GM23338 (cell line): ENCODE results near the gene LYST. TPM values are rescaled to one million over a fixed set of nuclear protein-coding genes. Genes with fewer than 3 reads are reported as not detected.

Experiments used
- ATAC-seq: fragments of 200-7000 bp; cut with Tn5 transposase; 3 replicates; pipeline ENCODE4 v1.9.1; 2020
- DNase-seq: peaks from one replicate; pipeline ENCODE4 v3.0.0-alpha.2; 2015; ENCODE audit warnings: low spot score
- H2AFZ ChIP-seq: fragments of 200-600 bp; sonication (generic); 2 replicates; pipeline ENCODE4 v1.8.0; 2016; ENCODE audit warnings: antibody characterized with exemption, mild to moderate bottlenecking, moderate library complexity
- H3F3A ChIP-seq: fragments of 200-600 bp; sonication (generic); replicated peaks from 2 replicates; pipeline ENCODE4 v1.8.0; 2017; ENCODE audit warnings: antibody characterized with exemption, mixed run types, low read depth
- H3K27ac ChIP-seq: fragments of 200-600 bp; sonication (generic); 2 replicates; pipeline ENCODE4 v1.6.1; 2016; ENCODE audit warnings: low read depth
- H3K27me3 ChIP-seq: fragments of 200-600 bp; sonication (generic); 2 replicates; pipeline ENCODE4 v1.8.0; 2016; ENCODE audit warnings: mild to moderate bottlenecking, mixed run types, moderate library complexity; ENCODE audit not compliant: insufficient read depth
- H3K36me3 ChIP-seq: fragments of 200-600 bp; sonication (generic); 2 replicates; pipeline ENCODE4 v1.8.0; 2016; ENCODE audit warnings: mild to moderate bottlenecking; ENCODE audit not compliant: insufficient read depth
- H3K4me1 ChIP-seq: fragments of 200-600 bp; sonication (generic); 2 replicates; pipeline ENCODE4 v1.8.0; 2016; ENCODE audit warnings: mild to moderate bottlenecking, moderate library complexity; ENCODE audit not compliant: insufficient read depth
- H3K4me2 ChIP-seq: fragments of 200-600 bp; sonication (generic); 2 replicates; pipeline ENCODE4 v1.7.1; 2017; ENCODE audit warnings: mixed run types
- H3K4me3 ChIP-seq: fragments of 200-600 bp; sonication (generic); 2 replicates; pipeline ENCODE4 v1.6.1; 2016; ENCODE audit warnings: mixed run types
- H3K79me2 ChIP-seq: fragments of 200-600 bp; sonication (generic); replicated peaks from 2 replicates; pipeline ENCODE4 v1.8.0; 2017; ENCODE audit warnings: mild to moderate bottlenecking; ENCODE audit not compliant: insufficient read depth
- H3K9me2 ChIP-seq: fragments of 200-600 bp; sonication (generic); 2 replicates; pipeline ENCODE4 v1.8.0; 2017; ENCODE audit not compliant: insufficient read depth
- H4K20me1 ChIP-seq: fragments of 200-600 bp; sonication (generic); replicated peaks from 2 replicates; pipeline ENCODE4 v1.8.0; 2017; ENCODE audit warnings: mild to moderate bottlenecking; ENCODE audit not compliant: insufficient read depth
- H3K27ac Mint-ChIP-seq: 2 replicates; pipeline ENCODE4 v1.8.0; 2020; ENCODE audit warnings: inconsistent platforms, mild to moderate bottlenecking, moderate library complexity, mixed read lengths
- H3K27me3 Mint-ChIP-seq: 3 replicates; pipeline ENCODE4 v1.8.0; 2022; ENCODE audit warnings: low read depth, mild to moderate bottlenecking, moderate library complexity, mixed read lengths, inconsistent platforms; ENCODE audit not compliant: insufficient read depth, poor library complexity
- H3K36me3 Mint-ChIP-seq: 3 replicates; pipeline ENCODE4 v1.8.0; 2021; ENCODE audit warnings: low read depth, mild to moderate bottlenecking, inconsistent platforms, moderate library complexity, mixed read lengths
- H3K4me1 Mint-ChIP-seq: 3 replicates; pipeline ENCODE4 v1.8.0; 2020; ENCODE audit warnings: mild to moderate bottlenecking, inconsistent platforms, mixed read lengths
- H3K4me3 Mint-ChIP-seq: 3 replicates; pipeline ENCODE4 v1.8.0; 2021; ENCODE audit warnings: moderate library complexity, mild to moderate bottlenecking, inconsistent platforms, mixed read lengths
- H3K9me3 Mint-ChIP-seq: 3 replicates; pipeline ENCODE4 v1.8.0; 2020; ENCODE audit warnings: moderate library complexity, mild to moderate bottlenecking, inconsistent platforms, mixed read lengths
- CREB1 ChIP-seq: fragments of 250-450 bp; sonication (Bioruptor Pico); IDR thresholded peaks from 2 replicates; pipeline ENCODE4 v1.5.0; 2020; ENCODE audit warnings: low read depth, mild to moderate bottlenecking, moderate library complexity
- EZH2 ChIP-seq: fragments of 200-600 bp; sonication (generic); IDR thresholded peaks from one replicate; pipeline ENCODE4 v1.8.0; 2017; ENCODE audit warnings: antibody characterized with exemption, mild to moderate bottlenecking, low read depth; ENCODE audit not compliant: unreplicated experiment
- EZH2phosphoT487 ChIP-seq: fragments of 200-600 bp; sonication (generic); IDR thresholded peaks from one replicate; pipeline ENCODE4 v1.8.1; 2018; ENCODE audit warnings: antibody characterized with exemption; ENCODE audit not compliant: unreplicated experiment
- NANOG ChIP-seq: IDR thresholded peaks from 2 replicates; pipeline ENCODE4 v1.6.1; 2016; ENCODE audit warnings: antibody characterized with exemption, borderline replicate concordance
- STAT1 ChIP-seq: IDR thresholded peaks from one replicate; pipeline ENCODE4 v1.6.1; 2016; ENCODE audit warnings: antibody characterized with exemption; ENCODE audit not compliant: unreplicated experiment
- ZNF114 ChIP-seq: fragments of 250-450 bp; sonication (Bioruptor Pico); IDR thresholded peaks from 2 replicates; pipeline ENCODE4 v1.5.0; 2020; ENCODE audit warnings: mild to moderate bottlenecking, moderate library complexity
- ZNF331 ChIP-seq: fragments of 250-450 bp; sonication (Bioruptor Pico); IDR thresholded peaks from 2 replicates; pipeline ENCODE4 v1.5.0; 2020; ENCODE audit warnings: low read depth, mild to moderate bottlenecking, moderate library complexity
- polyA plus RNA-seq: library from polyadenylated mRNA; unstranded; fragments of >200 nt; fragmentation: Nextera tagmentation; extraction: Ambion mirVana; gene quantifications from 2 replicates; pipeline ENCODE4 v1.2.1, GENCODE V29; 2016
- total RNA-seq: library from RNA; depleted of rRNA; stranded (reverse); fragments of >200 nt; shearing (Covaris generic); gene quantifications from 2 replicates; pipeline ENCODE4 v1.2.3, GENCODE V29; 2014
- TF ChIP-seq, protein P1 (sequence below): fragments of 250-450 bp; sonication (Bioruptor Pico); IDR thresholded peaks from 2 replicates; pipeline ENCODE4 v1.5.0; 2020; ENCODE audit warnings: mild to moderate bottlenecking, moderate library complexity
- TF ChIP-seq, protein P2 (sequence below): IDR thresholded peaks from one replicate; pipeline ENCODE4 v1.6.1; 2018; ENCODE audit warnings: antibody characterized with exemption; ENCODE audit not compliant: unreplicated experiment

The LYST gene
- total and polyA plus RNA-seq, 2 experiments from 2014 or later, result 0.21 to 1.0 TPM

DNA sequence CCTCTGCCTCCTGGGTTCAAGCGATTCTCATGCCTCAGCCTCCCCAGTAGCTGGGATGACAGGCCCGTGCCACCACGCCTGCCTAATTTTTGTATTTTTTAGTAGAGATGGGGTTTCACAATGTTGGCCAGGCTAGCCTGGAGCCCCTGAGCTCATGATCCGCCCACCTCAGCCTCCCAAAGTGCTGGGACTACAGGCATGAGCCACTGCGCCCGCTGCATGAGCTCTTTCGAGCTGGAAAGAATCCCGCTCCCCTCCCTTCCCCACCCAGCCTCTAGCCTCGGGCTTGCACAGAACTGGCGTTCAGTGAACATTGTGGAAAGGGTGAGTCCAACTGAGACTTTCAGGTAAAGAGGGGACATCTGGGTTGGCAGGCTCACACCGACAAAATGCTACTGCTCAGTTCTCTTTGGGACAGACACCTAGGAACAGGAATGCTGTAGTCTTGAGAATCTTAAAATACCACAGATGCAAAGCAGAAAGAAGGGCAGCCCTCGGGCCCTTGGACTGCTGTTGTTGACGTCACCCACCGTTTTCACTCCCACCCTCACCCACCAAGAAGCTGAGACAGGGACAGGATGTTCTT, 207.4 kb downstream of the LYST start:
- no peaks in the 10 kb centered on the region; the same call in 1 of the 2 replicates for H3F3A ChIP-seq
- Mint-ChIP-seq H3K27me3 (peaks cover 2% of the 10 kb centered on the region), H3K4me3 (no peak overlapping the region), H3K9me3 (no peaks in the 10 kb centered on the region), H3K27ac (no peak overlapping the region), H3K36me3 (no peaks in the 10 kb centered on the region), H3K4me1 (peaks cover 34% of the 10 kb centered on the region)
- DNase-seq (no peak), ATAC-seq (no peak)
- H3K4me2 ChIP-seq, result no peak overlapping the region
- no peaks in the 10 kb centered on the region for H3K79me2 ChIP-seq
- no peaks in the 10 kb centered on the region for H4K20me1 ChIP-seq
- H2AFZ ChIP-seq, result no peak overlapping the region
- H3K4me1 ChIP-seq, result peaks cover 39% of the 10 kb centered on the region
- H3K4me3 ChIP-seq, result no peak overlapping the region
- TF ChIP-seq STAT1, result no peak
- H3K9me2 ChIP-seq, result no peaks in the 10 kb centered on the region
- H3K27me3 ChIP-seq, result no peaks in the 10 kb centered on the region
- no peaks in the 10 kb centered on the region for H3K36me3 ChIP-seq
- no peak overlapping the region for H3K27ac ChIP-seq

DNA sequence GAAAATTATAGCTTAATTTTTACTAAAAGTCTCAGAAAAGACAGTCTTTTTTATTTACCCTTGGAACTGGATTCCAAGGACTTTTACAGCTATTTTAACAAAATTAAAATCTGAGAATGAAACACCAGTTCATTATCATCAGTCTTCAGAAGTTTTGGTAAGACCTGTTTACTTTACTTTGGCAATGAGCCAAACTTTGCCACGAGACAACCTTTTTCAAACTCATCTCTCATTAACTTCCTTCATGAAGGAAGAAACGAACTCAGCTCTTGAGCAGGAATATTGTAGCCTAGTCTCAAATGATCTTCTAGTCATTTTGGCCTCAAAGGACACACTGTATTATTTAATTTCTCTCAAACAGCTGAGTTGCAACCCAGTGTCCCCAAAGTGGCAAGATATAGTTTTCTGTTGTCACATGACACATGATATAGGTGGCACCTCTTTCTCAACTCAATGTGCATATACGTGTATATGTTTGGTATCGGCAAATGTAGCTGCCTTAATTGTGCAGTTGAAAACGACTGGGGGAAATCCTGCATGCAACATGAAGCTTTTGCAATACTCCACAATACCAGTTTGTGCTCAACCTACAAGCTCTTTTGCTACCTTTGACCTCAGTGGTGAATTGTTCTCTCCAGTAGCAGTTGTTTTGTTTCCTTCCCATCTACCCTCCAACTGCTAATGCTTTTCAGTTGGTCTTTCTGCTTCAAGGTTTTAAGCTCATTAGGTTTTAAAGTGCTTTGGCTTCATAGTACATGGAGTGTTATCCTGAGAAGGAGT, 208.8 kb downstream of the LYST start:
- Histone ChIP-seq H3K4me1 (peaks cover 28% of the 10 kb centered on the region), H3K9me2 (no peaks in the 10 kb centered on the region), H3K27me3 (peaks cover under 1% of the 10 kb centered on the region; the same call in 1 of the 2 replicates), H4K20me1 (no peaks in the 10 kb centered on the region), H2AFZ (no peak overlapping the region), H3K36me3 (no peaks in the 10 kb centered on the region), H3K4me3 (no peak overlapping the region), H3K27ac (no peak overlapping the region), H3F3A (no peaks in the 10 kb centered on the region; the same call in 1 of the 2 replicates), H3K79me2 (no peaks in the 10 kb centered on the region), H3K4me2 (no peak overlapping the region)
- H3K36me3 Mint-ChIP-seq, result no peaks in the 10 kb centered on the region
- peaks cover 27% of the 10 kb centered on the region for H3K4me1 Mint-ChIP-seq
- no peak overlapping the region for H3K4me3 Mint-ChIP-seq
- H3K9me3 Mint-ChIP-seq, result no peaks in the 10 kb centered on the region
- DNase-seq (no peak), ATAC-seq (no peak)
- H3K27ac Mint-ChIP-seq, result no peak overlapping the region
- peaks cover 4% of the 10 kb centered on the region for H3K27me3 Mint-ChIP-seq
- TF ChIP-seq EZH2 (no peak), CREB1 (CRISPR knock-in tag) (no peak), STAT1 (no peak), ZNF114 (CRISPR knock-in tag) (no peak), ZNF331 (no peak), NANOG (no peak), EZH2phosphoT487 (no peak)
- TF ChIP-seq, protein P1, sequence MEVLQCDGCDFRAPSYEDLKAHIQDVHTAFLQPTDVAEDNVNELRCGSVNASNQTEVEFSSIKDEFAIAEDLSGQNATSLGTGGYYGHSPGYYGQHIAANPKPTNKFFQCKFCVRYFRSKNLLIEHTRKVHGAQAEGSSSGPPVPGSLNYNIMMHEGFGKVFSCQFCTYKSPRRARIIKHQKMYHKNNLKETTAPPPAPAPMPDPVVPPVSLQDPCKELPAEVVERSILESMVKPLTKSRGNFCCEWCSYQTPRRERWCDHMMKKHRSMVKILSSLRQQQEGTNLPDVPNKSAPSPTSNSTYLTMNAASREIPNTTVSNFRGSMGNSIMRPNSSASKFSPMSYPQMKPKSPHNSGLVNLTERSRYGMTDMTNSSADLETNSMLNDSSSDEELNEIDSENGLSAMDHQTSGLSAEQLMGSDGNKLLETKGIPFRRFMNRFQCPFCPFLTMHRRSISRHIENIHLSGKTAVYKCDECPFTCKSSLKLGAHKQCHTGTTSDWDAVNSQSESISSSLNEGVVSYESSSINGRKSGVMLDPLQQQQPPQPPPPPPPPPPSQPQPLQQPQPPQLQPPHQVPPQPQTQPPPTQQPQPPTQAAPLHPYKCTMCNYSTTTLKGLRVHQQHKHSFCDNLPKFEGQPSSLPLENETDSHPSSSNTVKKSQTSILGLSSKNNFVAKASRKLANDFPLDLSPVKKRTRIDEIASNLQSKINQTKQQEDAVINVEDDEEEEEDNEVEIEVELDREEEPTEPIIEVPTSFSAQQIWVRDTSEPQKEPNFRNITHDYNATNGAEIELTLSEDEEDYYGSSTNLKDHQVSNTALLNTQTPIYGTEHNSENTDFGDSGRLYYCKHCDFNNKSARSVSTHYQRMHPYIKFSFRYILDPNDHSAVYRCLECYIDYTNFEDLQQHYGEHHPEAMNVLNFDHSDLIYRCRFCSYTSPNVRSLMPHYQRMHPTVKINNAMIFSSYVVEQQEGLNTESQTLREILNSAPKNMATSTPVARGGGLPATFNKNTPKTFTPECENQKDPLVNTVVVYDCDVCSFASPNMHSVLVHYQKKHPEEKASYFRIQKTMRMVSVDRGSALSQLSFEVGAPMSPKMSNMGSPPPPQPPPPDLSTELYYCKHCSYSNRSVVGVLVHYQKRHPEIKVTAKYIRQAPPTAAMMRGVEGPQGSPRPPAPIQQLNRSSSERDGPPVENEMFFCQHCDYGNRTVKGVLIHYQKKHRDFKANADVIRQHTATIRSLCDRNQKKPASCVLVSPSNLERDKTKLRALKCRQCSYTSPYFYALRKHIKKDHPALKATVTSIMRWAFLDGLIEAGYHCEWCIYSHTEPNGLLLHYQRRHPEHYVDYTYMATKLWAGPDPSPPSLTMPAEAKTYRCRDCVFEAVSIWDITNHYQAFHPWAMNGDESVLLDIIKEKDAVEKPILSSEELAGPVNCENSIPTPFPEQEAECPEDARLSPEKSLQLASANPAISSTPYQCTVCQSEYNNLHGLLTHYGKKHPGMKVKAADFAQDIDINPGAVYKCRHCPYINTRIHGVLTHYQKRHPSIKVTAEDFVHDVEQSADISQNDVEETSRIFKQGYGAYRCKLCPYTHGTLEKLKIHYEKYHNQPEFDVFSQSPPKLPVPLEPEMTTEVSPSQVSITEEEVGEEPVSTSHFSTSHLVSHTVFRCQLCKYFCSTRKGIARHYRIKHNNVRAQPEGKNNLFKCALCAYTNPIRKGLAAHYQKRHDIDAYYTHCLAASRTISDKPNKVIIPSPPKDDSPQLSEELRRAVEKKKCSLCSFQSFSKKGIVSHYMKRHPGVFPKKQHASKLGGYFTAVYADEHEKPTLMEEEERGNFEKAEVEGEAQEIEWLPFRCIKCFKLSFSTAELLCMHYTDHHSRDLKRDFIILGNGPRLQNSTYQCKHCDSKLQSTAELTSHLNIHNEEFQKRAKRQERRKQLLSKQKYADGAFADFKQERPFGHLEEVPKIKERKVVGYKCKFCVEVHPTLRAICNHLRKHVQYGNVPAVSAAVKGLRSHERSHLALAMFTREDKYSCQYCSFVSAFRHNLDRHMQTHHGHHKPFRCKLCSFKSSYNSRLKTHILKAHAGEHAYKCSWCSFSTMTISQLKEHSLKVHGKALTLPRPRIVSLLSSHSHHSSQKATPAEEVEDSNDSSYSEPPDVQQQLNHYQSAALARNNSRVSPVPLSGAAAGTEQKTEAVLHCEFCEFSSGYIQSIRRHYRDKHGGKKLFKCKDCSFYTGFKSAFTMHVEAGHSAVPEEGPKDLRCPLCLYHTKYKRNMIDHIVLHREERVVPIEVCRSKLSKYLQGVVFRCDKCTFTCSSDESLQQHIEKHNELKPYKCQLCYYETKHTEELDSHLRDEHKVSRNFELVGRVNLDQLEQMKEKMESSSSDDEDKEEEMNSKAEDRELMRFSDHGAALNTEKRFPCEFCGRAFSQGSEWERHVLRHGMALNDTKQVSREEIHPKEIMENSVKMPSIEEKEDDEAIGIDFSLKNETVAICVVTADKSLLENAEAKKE (CRISPR knock-in tag), result no peak
- TF ChIP-seq, protein P2, sequence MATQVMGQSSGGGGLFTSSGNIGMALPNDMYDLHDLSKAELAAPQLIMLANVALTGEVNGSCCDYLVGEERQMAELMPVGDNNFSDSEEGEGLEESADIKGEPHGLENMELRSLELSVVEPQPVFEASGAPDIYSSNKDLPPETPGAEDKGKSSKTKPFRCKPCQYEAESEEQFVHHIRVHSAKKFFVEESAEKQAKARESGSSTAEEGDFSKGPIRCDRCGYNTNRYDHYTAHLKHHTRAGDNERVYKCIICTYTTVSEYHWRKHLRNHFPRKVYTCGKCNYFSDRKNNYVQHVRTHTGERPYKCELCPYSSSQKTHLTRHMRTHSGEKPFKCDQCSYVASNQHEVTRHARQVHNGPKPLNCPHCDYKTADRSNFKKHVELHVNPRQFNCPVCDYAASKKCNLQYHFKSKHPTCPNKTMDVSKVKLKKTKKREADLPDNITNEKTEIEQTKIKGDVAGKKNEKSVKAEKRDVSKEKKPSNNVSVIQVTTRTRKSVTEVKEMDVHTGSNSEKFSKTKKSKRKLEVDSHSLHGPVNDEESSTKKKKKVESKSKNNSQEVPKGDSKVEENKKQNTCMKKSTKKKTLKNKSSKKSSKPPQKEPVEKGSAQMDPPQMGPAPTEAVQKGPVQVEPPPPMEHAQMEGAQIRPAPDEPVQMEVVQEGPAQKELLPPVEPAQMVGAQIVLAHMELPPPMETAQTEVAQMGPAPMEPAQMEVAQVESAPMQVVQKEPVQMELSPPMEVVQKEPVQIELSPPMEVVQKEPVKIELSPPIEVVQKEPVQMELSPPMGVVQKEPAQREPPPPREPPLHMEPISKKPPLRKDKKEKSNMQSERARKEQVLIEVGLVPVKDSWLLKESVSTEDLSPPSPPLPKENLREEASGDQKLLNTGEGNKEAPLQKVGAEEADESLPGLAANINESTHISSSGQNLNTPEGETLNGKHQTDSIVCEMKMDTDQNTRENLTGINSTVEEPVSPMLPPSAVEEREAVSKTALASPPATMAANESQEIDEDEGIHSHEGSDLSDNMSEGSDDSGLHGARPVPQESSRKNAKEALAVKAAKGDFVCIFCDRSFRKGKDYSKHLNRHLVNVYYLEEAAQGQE, result no peak
